Endodermal cell (in vitro differentiated cells): Measurements from ENCODE around the gene PPP4R1. TPM values are rescaled to one million over a fixed set of nuclear protein-coding genes. Genes with fewer than 3 reads are reported as not detected.

ENCODE experiments used
- DNase-seq: peaks from one replicate; pipeline ENCODE4 v3.0.0-alpha.2; 2017
- H3K27ac ChIP-seq: 2 replicates; pipeline ENCODE4 v1.5.1; 2013; ENCODE audit warnings: mild to moderate bottlenecking, low read depth, low read length, moderate library complexity
- H3K27me3 ChIP-seq: 2 replicates; pipeline ENCODE4 v1.6.1; 2013; ENCODE audit warnings: mild to moderate bottlenecking, low read length, moderate library complexity; ENCODE audit not compliant: insufficient read depth, control insufficient read depth, poor library complexity, severe bottlenecking
- H3K36me3 ChIP-seq: 2 replicates; pipeline ENCODE4 v1.7.0; 2013; ENCODE audit warnings: mild to moderate bottlenecking, low read length, moderate library complexity; ENCODE audit not compliant: control insufficient read depth, insufficient read depth
- H3K4me1 ChIP-seq: one replicate; pipeline ENCODE4 v1.7.0; 2013; ENCODE audit warnings: low read length; ENCODE audit not compliant: control insufficient read depth, insufficient read depth
- H3K4me3 ChIP-seq: 2 replicates; pipeline ENCODE4 v1.5.1; 2013; ENCODE audit warnings: mild to moderate bottlenecking, low read length, moderate library complexity
- H3K9ac ChIP-seq: 2 replicates; pipeline ENCODE4 v1.6.1; 2013; ENCODE audit warnings: mild to moderate bottlenecking, low read length, moderate library complexity; ENCODE audit not compliant: poor library complexity, severe bottlenecking; ENCODE audit errors: extremely low read depth
- H3K9me3 ChIP-seq: 2 replicates; pipeline ENCODE4 v1.6.1; 2013; ENCODE audit warnings: mild to moderate bottlenecking, low read length, moderate library complexity; ENCODE audit not compliant: control insufficient read depth
- H3K27ac Mint-ChIP-seq: 2 replicates; pipeline ENCODE4 v1.8.0; 2020; ENCODE audit warnings: mixed read lengths
- H3K27me3 Mint-ChIP-seq: 2 replicates; pipeline ENCODE4 v1.8.0; 2021; ENCODE audit warnings: mild to moderate bottlenecking, mixed read lengths; ENCODE audit not compliant: insufficient read depth
- H3K36me3 Mint-ChIP-seq: 2 replicates; pipeline ENCODE4 v1.8.0; 2020; ENCODE audit warnings: low read depth, mixed read lengths
- H3K4me1 Mint-ChIP-seq: 2 replicates; pipeline ENCODE4 v1.8.0; 2020; ENCODE audit warnings: mixed read lengths
- H3K4me3 Mint-ChIP-seq: 2 replicates; pipeline ENCODE4 v1.8.0; 2020; ENCODE audit warnings: mild to moderate bottlenecking, moderate library complexity, mixed read lengths
- H3K9me3 Mint-ChIP-seq: 2 replicates; pipeline ENCODE4 v1.8.0; 2020; ENCODE audit warnings: mild to moderate bottlenecking, mixed read lengths
- WGBS, 2 experiments: methylation state at CpG; one replicate each; pipeline versions ENCODE4 v1.1.5 to v1.1.7; 2013; ENCODE audit warnings: missing lambda C conversion rate in 2 of 2, mixed read lengths in 1 of 2; ENCODE audit not compliant: insufficient coverage in 1 of 2, insufficient read length in 1 of 2; 5-methylcytosine and 5-hydroxymethylcytosine counted together
- total RNA-seq, 2 donors: library from RNA; stranded (reverse); fragmentation: NEBNext Ultra II Directional in 1 of 2; extraction: Animal tissue kit (Norgen Biotek cat#: 25700) in 1 of 2; gene quantifications; 2 replicates in 1 of 2; 3 replicates in 1 of 2; pipeline ENCODE4 v1.2.1, GENCODE V29; 2021
- TF ChIP-seq, protein P1 (sequence below): fragments of 200-600 bp; sonication (generic); conservative IDR thresholded peaks from 2 replicates; pipeline ENCODE4 v1.5.0; 2021; ENCODE audit warnings: antibody characterized with exemption, mild to moderate bottlenecking

The PPP4R1 gene
- total RNA-seq, 2 donors from 2014 or later = 85.8 to 116 TPM

DNA sequence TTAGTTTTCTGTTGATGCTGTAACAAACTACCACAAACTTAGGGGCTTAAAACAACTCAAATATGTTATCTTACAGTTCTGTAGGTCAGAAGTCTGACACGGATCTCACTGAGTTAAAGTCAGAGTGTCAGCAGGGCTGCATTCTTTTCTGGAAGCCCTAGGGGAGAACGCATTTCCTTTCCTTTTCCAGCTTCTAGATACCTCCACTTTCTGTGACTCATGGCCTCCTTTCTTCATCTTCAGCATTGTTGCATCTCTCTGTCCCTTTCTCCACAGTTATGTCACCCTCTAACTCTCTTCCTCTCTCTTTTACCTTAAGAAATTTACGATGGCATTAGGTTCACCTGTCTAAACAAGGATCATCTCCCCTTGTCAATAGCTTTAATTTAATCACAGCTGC is 13.3 kb upstream of the PPP4R1 start:
- Histone ChIP-seq H3K36me3 (no peaks in the 10 kb centered on the region), H3K4me1 (no peaks in the 10 kb centered on the region), H3K27me3 (no peaks in the 10 kb centered on the region), H3K9ac (no peak overlapping the region), H3K4me3 (no peak overlapping the region), H3K27ac (no peak overlapping the region), H3K9me3 (no peaks in the 10 kb centered on the region)
- Mint-ChIP-seq H3K27ac (peak overlapping the region; percentile 19), H3K36me3 (no peaks in the 10 kb centered on the region), H3K27me3 (no peaks in the 10 kb centered on the region), H3K4me3 (no peak overlapping the region), H3K9me3 (no peaks in the 10 kb centered on the region), H3K4me1 (peaks cover 8% of the 10 kb centered on the region)
- 18 to 44% methylated on average over 2 to 3 of the region's 3 CpGs for WGBS, 2 experiments
- no peak for DNase-seq
- TF ChIP-seq, protein P1, sequence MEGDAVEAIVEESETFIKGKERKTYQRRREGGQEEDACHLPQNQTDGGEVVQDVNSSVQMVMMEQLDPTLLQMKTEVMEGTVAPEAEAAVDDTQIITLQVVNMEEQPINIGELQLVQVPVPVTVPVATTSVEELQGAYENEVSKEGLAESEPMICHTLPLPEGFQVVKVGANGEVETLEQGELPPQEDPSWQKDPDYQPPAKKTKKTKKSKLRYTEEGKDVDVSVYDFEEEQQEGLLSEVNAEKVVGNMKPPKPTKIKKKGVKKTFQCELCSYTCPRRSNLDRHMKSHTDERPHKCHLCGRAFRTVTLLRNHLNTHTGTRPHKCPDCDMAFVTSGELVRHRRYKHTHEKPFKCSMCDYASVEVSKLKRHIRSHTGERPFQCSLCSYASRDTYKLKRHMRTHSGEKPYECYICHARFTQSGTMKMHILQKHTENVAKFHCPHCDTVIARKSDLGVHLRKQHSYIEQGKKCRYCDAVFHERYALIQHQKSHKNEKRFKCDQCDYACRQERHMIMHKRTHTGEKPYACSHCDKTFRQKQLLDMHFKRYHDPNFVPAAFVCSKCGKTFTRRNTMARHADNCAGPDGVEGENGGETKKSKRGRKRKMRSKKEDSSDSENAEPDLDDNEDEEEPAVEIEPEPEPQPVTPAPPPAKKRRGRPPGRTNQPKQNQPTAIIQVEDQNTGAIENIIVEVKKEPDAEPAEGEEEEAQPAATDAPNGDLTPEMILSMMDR = no peak

DNA sequence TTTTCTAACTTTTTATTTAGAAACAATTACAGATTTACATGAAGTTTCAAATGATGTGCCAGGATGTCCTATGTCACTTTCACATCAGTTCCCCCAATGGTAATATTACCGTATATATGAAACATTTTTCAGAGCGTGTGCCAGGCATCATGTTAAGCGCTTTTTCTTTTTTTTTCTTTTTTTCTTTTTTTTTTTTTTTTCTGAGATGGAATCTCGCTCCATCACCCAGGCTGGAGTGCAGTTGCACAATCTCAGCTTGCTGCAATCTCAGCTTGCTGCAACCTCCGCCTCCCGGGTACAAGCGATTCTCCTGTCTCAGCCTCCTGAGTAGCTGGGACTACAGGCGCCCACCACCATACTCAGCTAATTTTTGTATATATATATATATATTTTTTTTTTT is 5.6 kb upstream of the PPP4R1 start:
- TF ChIP-seq, protein P1 = no peak
- H3K27ac ChIP-seq = no peak overlapping the region
- H3K36me3 ChIP-seq = no peaks in the 10 kb centered on the region
- no peak for DNase-seq
- no peak overlapping the region for H3K4me3 ChIP-seq
- peaks cover 7% of the 10 kb centered on the region for H3K4me1 ChIP-seq
- Mint-ChIP-seq H3K27ac (no peak overlapping the region), H3K36me3 (no peaks in the 10 kb centered on the region), H3K4me1 (peaks cover 15% of the 10 kb centered on the region), H3K9me3 (no peaks in the 10 kb centered on the region), H3K27me3 (no peaks in the 10 kb centered on the region), H3K4me3 (no peak overlapping the region)
- WGBS, 2 experiments = 81% methylated on average over 6 of the region's 8 CpGs; no CpG with 5 or more reads in 1 of the 2 experiments
- no peaks in the 10 kb centered on the region for H3K27me3 ChIP-seq
- no peaks in the 10 kb centered on the region for H3K9me3 ChIP-seq
- no peak overlapping the region for H3K9ac ChIP-seq

DNA sequence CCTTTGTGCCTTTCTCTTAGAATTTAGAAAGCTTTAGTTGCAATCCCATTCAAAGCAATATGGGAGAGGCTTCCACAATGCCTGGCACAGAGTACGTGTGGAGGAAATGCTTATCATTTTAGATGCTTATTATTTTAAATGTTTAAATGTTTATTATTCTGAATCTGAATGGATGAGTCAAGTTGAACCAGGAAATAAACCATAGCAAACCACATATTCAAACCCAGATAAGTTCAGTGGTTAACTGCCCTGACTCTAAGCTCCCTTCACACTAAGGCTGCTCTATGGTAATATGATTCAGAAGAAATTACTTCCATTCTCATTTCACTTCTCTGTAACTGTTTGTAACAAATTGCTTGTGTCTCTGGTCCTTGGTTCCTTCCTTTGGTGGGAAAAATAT is 5.2 kb upstream of the PPP4R1 start:
- no peak overlapping the region for H3K4me3 ChIP-seq
- H3K27me3 Mint-ChIP-seq = no peaks in the 10 kb centered on the region
- no peak for DNase-seq
- no CpG with 5 or more reads among the region's 1 CpG for WGBS, 2 experiments
- no peaks in the 10 kb centered on the region for H3K9me3 ChIP-seq
- no peak overlapping the region for H3K9ac ChIP-seq
- TF ChIP-seq, protein P1 = no peak
- no peaks in the 10 kb centered on the region for H3K36me3 ChIP-seq
- H3K27me3 ChIP-seq = no peaks in the 10 kb centered on the region
- H3K9me3 Mint-ChIP-seq = no peaks in the 10 kb centered on the region
- no peak overlapping the region for H3K27ac ChIP-seq
- H3K4me3 Mint-ChIP-seq = no peak overlapping the region
- H3K4me1 Mint-ChIP-seq = peaks cover 15% of the 10 kb centered on the region
- H3K4me1 ChIP-seq = peaks cover 7% of the 10 kb centered on the region
- no peaks in the 10 kb centered on the region for H3K36me3 Mint-ChIP-seq
- H3K27ac Mint-ChIP-seq = no peak overlapping the region
